NCI-H1417 treated with DMSO at 0.1 percent for 48 hours (cell line): ENCODE data around the gene PRKAG2.
"Not testable (repeated sequence)": the region's sequence is repeated elsewhere in the genome, so short reads cannot be mapped to it uniquely, and the experiment has no call there.

Experiments used
- DNase-seq: peaks from one replicate; lab custom pipeline; 2025; lab: John Stamatoyannopoulos, UW

The PRKAG2 gene

DNA sequence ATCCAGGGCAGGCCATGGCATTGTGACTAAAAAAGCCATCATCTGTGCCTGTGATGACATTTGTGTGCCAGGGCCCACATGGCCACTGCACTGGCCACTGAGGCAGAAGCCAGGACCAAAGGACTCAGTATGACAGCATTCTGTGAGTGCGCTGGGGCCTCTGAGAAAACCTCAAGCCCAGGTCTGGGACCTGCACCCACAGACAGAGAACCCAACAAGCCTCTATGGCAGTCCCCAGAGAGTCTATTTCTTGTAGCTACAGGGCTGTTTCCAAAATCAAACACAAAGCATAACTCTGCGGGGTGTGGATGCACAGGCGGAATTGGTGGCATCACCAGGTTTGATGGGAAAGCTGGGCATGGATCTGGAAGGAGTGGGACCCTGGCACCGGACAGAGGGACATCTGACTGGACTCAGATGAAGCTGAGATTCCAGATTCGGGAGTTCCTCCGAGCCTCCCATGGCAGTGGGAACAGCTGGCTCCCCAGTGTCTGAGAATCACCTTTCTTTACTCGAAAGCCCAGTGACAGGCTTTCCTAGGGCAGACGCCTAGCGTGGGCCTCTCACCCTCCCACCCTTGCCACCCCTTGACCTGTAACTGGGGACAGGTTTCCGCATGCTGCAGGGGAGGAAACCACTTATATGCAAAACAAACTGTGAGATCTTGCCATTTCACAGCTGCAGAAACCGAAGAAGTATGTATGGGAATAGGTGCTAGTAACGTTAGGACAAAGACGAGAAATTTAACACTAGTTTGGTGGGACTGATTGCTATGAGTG lies 286.7 kb downstream of the PRKAG2 start:
- DNase-seq, result no peak

DNA sequence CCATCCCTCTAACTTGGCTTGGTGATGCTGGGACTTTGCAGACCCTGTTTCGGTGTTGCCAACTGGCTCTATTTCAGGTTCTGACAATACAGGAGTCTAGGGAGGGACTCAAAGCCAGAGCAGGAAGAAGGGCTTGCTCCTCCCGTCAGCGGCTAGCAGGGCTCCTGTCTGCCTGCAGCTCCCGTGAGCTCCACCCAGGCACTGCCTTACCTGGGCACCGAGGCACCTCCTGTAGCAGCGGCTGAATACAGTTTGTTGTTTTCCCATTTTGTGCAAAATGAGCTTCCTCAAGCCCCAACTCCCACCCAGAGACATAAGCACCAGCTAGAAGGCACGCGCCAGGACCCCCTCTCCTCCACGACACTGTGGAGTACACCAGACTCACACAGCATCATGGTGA lies 287.9 kb downstream of the PRKAG2 start:
- no peak for DNase-seq

DNA sequence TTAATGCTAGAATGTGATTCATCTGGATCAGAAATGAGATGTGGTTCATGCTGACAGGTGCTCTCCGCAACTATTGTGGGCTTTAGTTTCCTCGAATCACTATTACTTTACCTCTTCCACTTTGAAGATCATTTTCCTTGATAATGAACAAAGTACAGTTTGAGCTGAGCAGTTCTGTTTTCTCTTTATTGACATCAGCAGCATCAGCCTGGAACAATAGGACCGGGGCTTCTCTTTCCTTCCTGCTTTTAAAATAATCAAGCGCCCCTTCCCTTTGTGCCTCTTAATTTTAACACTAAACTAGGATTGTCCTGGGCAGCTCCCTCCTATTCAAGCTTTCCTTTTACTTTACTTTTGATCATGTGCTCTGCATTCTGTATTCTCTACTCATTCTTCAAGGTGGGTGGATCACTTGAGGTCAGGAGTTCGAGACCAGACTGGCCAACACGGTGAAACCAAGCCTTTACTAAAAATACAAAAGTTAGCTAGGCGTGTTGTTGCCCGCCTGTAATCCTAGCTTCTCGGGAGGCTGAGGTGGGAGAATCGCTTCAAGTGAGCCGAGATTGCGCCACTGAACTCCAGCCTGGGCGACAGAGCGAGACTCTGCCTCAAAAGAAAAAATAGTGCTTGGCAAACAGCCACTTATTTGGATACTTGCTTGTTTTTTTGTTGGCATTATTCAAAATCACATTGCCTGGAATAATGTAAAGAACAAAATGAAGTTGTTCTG lies 290.2 kb downstream of the PRKAG2 start:
- DNase-seq, result no peak

DNA sequence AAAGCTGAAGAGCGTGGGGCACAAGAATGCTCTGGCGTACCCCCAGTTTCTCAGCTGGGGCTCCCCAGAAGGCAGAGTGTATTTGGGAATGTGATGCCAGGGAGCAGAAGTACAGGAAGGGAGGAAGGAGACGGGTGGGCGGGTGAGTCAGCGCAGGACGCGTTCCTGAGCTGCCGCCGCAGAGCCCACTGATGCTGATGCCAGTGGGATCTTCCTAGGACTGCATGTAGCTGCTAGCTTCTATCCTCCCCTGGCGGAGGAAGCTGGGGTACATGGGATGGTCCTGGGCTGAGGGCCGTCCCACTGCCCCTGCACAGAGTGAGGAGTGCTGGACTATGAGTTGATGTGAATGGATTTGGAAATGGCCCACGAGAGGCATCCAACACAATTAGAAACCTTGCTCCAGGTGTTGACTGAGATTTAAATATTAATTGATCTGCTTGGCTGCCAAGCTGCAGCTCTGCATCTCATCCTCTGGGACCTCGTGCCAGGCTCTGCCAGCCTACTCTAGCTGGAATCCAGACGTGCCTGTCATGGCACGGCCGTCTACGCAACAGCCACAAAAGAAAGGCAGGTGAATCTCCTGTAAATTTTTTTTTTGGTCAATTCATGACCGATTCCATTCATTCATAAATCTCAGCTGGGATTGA lies 291.0 kb downstream of the PRKAG2 start:
- no peak for DNase-seq

DNA sequence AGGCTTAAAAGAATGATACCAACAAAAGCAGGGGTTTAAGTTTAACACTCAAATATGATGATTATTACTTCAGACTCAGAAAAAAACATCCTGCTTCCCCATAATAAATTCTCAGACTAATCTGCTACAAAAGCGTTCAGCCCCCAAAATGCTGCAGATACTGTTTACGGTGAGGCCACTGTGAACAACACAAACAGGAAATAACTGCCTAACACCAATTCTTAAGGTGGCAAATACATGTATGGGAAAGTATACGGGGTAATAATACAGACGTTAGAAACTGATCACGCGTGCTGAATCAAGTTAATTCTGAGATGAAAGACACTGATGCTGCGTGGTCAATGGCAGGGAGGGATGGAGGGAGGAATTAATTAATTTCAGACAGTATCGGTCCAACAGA lies 295.2 kb downstream of the PRKAG2 start:
- no peak for DNase-seq

DNA sequence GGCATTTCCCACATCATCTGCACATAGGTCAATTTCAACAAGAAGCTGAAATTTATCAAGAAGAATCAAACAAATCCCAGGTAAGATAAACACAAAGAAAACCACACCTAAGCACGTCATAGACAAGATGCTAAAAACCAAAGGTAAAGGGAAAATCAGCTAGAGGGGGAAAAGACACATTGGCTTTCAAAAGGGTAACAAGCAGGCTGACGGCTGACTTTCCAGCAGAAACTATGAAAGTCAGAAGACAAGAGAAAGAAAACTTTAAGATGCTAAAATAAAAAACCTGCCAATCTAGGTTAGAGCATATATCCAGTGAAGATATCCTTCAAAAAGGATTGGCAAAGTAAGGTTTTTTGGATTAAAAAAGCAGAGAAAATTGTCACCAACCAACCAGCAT lies 297.3 kb downstream of the PRKAG2 start:
- no peak for DNase-seq

DNA sequence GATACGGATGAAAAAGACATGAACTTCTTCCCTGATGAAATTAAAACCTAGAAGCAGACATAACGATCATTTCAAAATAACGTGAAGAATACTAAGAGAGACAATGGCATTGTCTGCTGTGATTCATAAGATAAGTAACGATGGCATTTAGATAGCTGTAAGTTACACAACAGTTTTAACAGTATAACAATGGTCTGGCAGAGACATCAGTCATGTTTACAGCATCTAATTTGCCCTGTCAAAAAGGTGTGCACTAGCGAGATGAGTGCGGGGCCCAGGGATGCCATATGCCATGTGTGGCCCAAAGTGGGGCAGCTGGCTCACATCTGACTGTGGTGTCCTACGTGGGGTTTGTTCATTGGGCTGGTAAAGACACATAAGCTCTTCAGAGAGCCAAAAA lies 301.5 kb downstream of the PRKAG2 start:
- DNase-seq, result peak; percentile 55

DNA sequence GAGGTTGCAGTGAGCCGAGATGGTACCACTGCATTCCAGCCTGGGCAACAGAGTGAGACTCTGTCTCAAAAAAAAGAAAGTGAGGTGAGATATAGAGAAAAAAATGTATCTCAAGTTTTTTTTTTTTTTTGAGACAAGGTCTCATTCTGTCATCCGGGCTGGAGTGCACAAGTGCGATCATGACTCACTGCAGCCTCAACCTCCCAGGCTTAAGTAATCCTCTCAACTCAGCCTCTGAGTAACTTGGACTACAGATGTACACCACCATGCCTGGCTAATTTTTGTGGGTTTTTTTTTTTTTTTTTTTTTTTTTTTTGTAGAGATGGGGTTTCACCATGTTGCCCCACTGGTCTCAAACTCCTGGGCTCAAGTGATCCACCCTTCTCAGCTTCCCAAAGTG lies 303.9 kb downstream of the PRKAG2 start:
- DNase-seq, result not testable (repeated sequence)

DNA sequence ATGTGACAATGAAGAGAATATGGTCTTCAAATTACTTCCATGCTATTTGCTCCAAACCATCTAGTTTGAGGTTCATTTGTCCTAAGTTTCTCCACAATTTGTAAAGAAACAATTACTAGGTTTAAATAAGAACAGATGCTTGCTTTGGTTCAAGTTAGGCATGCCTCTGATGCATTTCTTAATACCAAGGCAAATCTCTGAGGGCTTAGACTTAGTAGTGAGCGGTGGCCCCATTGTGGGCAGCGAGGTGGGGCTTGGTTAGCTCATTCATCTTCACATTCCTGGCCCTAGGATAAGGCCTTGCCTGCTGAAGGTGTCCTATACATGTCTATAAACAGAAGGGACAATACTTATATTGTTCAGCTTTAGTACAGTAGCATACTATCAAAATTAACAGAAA lies 304.8 kb downstream of the PRKAG2 start:
- no peak for DNase-seq

DNA sequence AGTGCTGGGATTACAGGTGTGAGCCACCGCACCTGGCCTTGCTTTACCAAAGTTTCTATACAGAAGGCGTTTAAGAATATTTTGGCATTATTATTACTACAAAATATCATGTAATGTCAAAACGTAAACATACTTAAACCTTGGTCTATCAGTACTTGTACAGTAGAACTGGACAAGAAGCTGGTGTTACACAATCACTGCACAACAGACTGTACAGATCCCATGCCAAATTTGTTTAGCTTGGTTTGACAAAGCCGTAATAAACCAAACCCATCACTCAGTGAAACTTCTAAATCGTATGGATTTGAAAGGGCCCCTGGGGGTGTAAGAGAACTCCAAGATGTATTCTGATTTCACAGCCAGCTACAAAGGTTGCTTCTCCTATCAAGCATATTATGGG lies 305.4 kb downstream of the PRKAG2 start:
- DNase-seq, result no peak

DNA sequence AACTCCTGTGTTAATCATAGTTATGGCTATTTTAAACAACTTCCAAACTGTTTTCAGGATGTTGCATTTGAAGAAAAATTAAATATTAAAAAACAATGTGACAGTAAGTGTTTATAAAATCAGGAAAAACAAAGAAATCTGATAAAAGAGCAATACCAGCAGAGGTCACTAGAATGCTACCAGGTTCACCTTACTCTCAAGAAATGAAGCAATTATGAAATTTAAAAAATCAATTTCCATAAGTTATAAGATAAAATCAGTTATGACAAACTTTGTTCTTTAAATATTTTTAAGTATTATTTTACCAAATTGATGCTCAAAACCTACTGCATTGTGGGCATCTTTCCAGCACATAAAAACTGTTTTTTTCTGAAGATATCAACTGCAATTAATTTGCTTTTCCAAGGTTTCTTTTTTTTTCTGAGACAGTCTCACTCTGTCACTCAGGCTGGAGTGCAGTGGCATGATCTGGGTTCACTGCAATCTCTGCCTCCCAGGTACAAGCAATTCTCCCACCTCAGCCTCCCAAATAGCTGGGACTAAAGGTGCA lies 306.5 kb downstream of the PRKAG2 start:
- DNase-seq, result no peak

DNA sequence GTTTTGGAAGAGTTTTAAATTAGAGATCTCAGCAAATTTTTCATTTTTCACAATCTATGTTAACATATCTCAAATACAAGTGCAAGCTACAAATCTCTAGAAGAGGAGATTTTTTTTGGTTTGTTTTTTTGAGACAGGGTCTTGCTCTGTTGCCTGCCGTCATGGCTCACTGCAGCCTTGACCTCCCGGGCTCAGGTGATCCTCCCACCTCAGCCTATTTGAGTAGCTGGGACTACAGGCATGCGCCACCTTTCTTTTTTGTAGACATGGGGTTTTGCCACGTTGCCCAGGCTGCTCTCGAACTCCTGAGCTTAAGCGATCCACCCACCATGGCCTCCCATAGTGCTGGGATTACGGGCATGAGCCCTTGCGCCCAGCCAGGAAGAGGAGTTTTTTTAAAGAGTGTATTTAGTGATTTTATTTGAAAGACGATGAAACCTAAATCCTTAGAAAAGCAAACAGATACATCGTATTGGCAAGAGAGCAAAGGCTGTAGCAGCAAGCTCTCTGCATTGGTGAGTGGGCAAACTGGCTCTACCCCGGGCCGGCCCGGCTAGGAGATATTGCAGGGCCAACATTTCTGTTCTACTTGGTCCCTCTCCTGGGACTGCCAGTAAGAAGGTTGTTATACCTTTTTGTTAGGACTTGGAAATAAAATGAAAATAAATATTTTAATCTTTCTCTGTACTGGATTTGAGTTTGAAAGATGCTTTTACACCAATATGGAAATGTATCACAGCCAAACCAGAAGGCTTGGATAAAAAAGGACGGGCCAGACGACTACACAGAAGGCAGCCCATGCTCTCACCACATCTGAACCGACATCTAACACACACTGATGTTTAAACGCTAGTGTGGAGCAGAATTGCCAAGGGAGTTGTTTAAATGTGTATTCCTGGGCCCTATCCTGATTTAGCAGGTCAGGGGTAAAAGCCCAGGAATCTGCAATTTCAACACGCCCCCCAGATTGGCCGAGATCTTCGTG lies 307.7 kb downstream of the PRKAG2 start:
- no peak for DNase-seq

DNA sequence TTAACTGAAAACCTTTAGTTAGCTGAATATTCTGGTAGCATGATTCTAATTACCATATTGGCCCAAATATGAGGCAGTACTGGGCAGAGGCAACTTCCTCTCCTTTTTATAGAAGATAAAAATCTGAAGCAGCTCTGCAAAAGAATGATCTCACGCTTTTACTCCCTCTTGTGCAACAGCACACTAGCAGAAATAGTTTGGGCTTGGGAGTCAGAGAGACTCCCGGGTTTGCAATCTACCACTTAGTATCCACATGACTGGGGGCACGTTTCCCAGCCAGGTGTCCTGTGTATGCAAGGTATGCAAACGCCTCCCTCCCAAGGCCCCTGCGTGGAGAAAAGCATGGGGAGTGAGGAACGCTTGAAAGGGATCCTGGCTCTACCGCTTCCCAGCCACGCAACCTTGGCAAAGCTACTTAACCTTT lies 310.0 kb downstream of the PRKAG2 start:
- no peak for DNase-seq

DNA sequence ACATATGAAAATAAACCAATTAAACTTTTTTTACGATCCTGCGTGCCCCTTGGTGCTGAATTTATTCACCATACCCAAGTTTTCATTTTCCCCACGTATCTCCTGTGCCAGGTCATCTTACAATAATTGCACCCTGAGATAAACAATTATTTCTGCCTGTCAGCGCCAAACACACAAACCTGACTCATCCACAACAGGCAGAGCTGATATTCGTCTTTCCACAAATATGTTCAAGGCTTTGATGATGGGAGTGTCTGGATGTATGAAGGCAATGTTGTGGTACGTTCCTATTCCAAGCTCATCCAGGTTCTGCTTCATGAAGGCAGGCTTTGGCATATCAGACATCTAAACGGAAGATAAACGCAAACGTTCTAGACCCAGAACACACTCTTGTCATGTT lies 311.4 kb downstream of the PRKAG2 start:
- DNase-seq, result no peak

DNA sequence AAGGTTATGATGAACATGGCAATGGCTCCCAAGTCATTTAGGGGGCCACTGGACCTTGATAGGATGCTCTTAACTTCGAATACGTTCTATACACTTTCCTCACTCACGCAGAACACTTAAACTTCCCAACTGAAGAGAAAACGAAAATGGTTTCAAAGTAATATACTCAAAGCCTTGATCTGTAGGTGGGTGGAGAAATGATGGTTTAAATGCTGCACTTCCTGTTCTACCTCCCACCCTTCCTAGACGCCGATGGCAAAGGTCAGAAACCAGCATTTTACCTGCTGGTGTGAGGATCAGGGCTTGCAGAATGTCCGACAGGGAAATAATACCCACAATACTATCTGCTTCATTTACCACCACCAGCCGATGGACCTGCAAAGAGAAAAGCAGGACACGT lies 316.7 kb downstream of the PRKAG2 start:
- DNase-seq, result no peak

DNA sequence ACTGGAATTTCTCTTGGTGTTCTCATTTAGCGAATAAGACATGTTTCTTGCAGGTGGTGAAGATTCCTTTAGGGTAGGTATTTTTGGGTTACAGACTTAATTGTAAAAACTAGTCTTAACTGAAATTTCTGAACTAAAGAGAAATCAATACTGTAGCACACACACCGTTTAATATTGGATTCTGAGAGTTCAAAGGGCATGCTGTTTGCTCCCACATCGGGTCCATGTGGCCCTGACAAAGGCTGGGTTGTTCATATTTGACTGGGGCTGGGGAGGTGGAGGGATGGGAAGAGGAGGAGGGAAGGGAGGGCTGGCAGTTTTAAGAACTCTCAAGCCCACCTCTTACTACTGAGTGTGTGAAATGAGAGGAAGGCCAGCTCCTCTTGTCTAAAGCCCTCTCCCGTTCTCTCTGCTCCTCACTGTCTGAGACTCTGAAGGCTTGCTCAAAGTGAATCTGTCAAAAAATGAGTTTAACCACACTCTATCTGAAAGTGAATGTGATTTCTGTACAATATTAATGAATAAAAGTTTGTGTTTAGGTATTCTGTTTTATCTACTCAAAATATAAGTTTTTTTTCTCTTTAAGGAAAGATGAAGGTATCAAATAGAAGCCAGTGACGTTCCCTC lies 317.2 kb downstream of the PRKAG2 start:
- no peak for DNase-seq

DNA sequence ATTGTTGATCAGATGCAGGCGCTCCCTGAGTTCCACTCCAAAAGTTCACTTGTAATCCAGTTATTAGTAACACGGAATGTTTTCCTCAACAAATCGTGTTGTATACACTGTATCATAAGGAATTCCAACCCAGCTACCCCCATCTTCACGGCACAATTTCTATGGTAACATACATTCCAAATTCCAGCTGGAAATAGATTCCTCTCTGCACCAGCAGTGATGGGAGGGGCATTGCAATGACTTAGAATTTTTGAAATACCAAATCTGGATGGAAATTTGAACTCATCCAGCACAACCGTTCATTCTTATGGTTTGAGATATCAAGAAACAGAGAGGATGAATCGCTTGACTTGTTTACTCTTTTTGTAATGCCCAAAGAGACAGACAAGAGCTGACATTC lies 318.3 kb downstream of the PRKAG2 start:
- DNase-seq, result no peak

DNA sequence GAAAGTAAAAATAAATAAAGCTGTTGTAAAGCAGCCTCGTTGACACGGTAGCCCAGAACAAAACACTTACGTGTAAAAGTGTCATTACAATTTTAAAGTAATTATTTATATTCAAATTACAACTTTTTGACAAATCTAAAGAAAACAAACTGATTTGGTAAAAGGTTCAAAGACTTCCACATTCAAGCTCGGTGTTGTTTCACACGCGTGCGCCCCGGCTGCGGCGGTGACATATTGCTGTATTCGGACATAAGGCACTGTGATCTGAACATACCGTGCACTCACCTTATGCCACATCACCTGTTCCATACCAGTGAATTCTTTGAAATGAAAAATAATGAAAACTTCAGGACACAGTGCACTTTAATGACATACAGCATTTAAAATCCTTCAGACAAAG lies 320.3 kb downstream of the PRKAG2 start:
- no peak for DNase-seq

DNA sequence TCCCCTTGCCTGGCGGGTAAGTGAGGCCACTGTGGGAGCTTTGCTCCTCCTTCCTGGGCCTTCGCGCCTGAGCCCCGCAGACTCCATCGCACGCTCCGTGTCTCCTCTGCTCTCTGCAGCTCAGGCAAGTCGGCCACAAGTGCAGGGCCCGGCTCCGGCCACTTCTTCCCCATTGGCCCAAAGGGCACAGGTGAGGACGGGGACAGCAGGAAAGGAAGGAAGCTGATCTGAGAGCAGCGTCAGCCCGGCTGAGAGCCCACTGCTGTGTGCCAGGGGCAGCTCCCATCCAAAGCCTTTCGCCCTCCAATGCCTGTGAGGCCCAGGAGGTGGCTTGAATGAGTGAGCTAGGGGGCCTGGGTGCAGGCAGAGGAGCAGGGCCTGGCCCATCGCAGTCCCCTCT lies 323.6 kb downstream of the PRKAG2 start:
- DNase-seq, result no peak

DNA sequence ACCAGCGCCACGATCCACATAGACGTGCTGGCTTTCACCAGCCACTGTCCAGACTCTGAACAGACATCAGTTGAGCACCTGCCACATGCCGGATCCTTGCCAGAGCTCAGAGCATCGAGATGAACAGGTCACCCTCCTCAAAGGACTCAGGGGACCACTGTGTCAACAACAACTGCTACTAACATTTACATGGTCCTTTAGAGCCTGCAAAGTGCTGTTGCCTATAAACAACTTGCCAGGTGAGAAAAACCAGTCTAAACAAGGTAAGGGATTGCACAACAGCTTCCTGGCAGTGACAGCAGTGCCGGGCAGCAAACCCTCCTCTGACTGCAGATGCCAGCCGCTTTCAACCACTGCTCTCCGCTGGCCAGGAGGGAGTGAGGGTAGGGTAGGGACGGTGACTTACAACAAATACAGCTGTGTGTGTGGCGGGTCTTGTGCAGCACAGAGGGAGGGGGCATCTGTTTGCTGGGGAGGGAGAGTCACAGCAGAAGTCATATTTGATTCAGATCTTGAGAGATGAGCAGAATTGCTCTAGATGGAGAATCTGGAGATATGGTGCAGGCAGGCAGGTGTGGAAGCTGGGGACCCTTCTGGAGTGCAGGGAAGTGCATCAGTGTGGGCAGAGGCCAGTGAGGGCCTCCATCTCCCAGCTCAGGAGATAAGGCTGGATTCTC lies 324.4 kb downstream of the PRKAG2 start:
- peak; percentile 42 for DNase-seq

DNA sequence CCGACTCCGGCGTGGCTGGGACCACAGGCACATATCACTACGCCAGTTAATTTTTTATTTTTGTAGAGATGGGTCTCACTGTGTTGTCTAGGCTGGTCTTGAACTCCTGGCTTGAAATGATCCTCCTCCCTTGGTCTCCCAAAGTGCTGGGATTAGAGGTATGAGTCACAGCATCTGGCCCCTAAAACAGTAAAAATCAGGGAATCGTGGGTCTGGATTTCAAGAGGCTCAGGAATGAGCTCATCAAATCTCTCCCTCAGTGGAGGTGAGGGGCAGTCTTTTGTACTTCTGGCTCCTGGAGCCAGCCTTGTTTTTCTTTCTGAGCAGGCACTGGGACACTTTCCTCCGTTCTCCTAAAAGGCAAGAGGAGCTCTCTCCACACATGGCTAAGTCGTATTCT lies 325.1 kb downstream of the PRKAG2 start:
- no peak for DNase-seq
